ENCODE measurements around the gene MID1IP1. TPM values are rescaled to one million over a fixed set of nuclear protein-coding genes. Genes with fewer than 3 reads are reported as not detected.

Gene MID1IP1
- total RNA-seq, 2 donors from 2014 or later = 73.2 to 125 TPM

DNA sequence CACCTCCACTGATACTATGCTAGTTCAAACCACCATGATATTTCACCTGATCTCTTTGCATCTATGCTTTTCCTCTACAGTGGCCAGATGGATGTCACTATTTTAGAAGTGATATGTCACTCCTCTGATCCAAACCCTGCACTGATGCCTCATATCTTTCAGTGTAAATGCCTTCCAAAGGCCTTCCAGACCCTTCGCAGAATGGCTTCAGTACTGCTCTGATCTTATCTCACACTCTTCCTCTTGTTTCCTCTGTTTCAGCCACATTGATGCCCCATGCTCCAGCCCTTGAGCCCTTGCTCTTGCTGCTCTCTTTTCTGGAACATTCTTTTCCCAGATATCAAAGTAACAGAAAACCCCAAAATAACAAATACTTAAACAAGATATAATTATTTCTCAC, 17.9 kb downstream of the MID1IP1 start:
- H3K27ac Mint-ChIP-seq = no peak overlapping the region
- no peak for TF ChIP-seq CTCF (conservative IDR thresholded peaks at IDR 0.05)

DNA sequence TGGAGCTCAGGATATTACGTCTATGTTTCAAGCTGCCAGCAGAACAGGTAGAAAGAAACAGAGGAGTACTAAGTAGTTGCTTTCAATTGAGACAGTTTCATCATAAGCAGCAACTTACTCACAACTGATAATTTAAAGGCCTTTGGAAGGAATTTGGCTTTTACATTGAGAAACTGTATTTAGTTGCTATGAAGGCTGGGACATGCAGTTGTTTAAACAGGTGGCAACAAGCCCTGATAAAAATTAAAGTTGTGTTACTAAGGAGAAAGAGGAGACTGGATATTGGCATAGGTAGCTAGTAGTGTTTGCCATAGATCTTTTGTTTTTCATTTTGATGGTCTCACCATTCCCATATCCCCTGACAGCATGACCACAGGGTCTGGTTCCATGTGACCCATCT, 18.4 kb downstream of the MID1IP1 start:
- no peak for TF ChIP-seq CTCF (conservative IDR thresholded peaks at IDR 0.05)
- Mint-ChIP-seq H3K4me1 (peaks cover 2% of the 10 kb centered on the region), H3K27me3 (ENCODE audit: insufficient read depth) (no peaks in the 10 kb centered on the region), H3K36me3 (ENCODE audit: low read depth) (no peaks in the 10 kb centered on the region), H3K4me3 (no peak overlapping the region), H3K9me3 (peaks cover 25% of the 10 kb centered on the region), H3K27ac (no peak overlapping the region)
- Histone ChIP-seq H3K4me1 (ENCODE audit: control insufficient read depth, insufficient read depth, low read length) (no peaks in the 10 kb centered on the region), H3K27ac (ENCODE audit: low read depth, low read length) (no peak overlapping the region), H3K36me3 (ENCODE audit: control insufficient read depth, insufficient read depth, low read length) (no peaks in the 10 kb centered on the region), H3K4me3 (ENCODE audit: low read length) (no peak overlapping the region), H3K9ac (ENCODE audit: extremely low read depth, low read length, poor library complexity, severe bottlenecking) (no peak overlapping the region), H3K27me3 (ENCODE audit: control insufficient read depth, insufficient read depth, low read length, poor library complexity, severe bottlenecking) (no peaks in the 10 kb centered on the region), H3K9me3 (ENCODE audit: control insufficient read depth, low read length) (no peaks in the 10 kb centered on the region)
- no peak for DNase-seq
- WGBS, 2 experiments (ENCODE audit: insufficient coverage in 1 of 2, insufficient read length in 1 of 2) = no CpG with 5 or more reads among the region's 1 CpG

More for the DNA sequence above, 17.9 kb downstream of the MID1IP1 start:
- Histone ChIP-seq H3K4me3 (ENCODE audit: low read length) (no peak overlapping the region), H3K4me1 (ENCODE audit: control insufficient read depth, insufficient read depth, low read length) (no peaks in the 10 kb centered on the region), H3K27ac (ENCODE audit: low read depth, low read length) (no peak overlapping the region), H3K36me3 (ENCODE audit: control insufficient read depth, insufficient read depth, low read length) (no peaks in the 10 kb centered on the region), H3K27me3 (ENCODE audit: control insufficient read depth, insufficient read depth, low read length, poor library complexity, severe bottlenecking) (no peaks in the 10 kb centered on the region), H3K9ac (ENCODE audit: extremely low read depth, low read length, poor library complexity, severe bottlenecking) (no peak overlapping the region), H3K9me3 (ENCODE audit: control insufficient read depth, low read length) (no peaks in the 10 kb centered on the region)
- Mint-ChIP-seq H3K4me1 (peaks cover 2% of the 10 kb centered on the region), H3K9me3 (peaks cover 30% of the 10 kb centered on the region), H3K27me3 (ENCODE audit: insufficient read depth) (no peaks in the 10 kb centered on the region), H3K36me3 (ENCODE audit: low read depth) (no peaks in the 10 kb centered on the region), H3K4me3 (no peak overlapping the region)
- 100% methylated on average over 1 of the region's 1 CpG; no CpG with 5 or more reads in 1 of the 2 experiments for WGBS, 2 experiments (ENCODE audit: insufficient coverage in 1 of 2, insufficient read length in 1 of 2)
- DNase-seq = no peak

DNA sequence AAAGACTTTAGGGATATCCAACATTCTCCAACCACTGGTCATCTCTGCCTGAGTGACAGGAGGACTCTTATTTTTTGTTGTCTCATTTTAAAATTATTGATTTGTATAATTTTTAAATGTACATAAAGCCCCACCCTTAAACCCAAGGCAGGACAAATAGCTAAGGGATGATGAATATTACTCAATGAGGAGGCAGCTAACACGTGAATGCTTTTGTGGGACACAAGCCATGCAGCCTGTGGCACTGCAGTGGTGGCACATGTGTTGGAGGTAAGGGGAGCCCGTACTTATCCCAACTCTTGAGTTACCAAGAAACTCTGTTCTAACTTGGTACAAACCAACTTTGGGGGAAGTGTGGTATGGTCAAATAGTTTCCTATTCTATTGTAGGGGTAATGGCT, 19.5 kb downstream of the MID1IP1 start:
- WGBS, 2 experiments (ENCODE audit: insufficient coverage in 1 of 2, insufficient read length in 1 of 2) = 97 to 100% methylated on average over 1 to 2 of the region's 2 CpGs
- no peak overlapping the region for H3K27ac ChIP-seq (ENCODE audit: low read depth, low read length)
- H3K27me3 ChIP-seq (ENCODE audit: control insufficient read depth, insufficient read depth, low read length, poor library complexity, severe bottlenecking) = no peaks in the 10 kb centered on the region
- H3K36me3 Mint-ChIP-seq (ENCODE audit: low read depth) = no peaks in the 10 kb centered on the region
- H3K9me3 Mint-ChIP-seq = peaks cover 22% of the 10 kb centered on the region
- no peak overlapping the region for H3K4me3 Mint-ChIP-seq
- no peaks in the 10 kb centered on the region for H3K27me3 Mint-ChIP-seq (ENCODE audit: insufficient read depth)
- no peak overlapping the region for H3K27ac Mint-ChIP-seq
- peaks cover 2% of the 10 kb centered on the region for H3K4me1 Mint-ChIP-seq
- no peak overlapping the region for H3K4me3 ChIP-seq (ENCODE audit: low read length)
- H3K36me3 ChIP-seq (ENCODE audit: control insufficient read depth, insufficient read depth, low read length) = no peaks in the 10 kb centered on the region
- no peak for TF ChIP-seq CTCF (conservative IDR thresholded peaks at IDR 0.05)
- no peak overlapping the region for H3K9ac ChIP-seq (ENCODE audit: extremely low read depth, low read length, poor library complexity, severe bottlenecking)
- DNase-seq = no peak
- no peaks in the 10 kb centered on the region for H3K9me3 ChIP-seq (ENCODE audit: control insufficient read depth, low read length)
- H3K4me1 ChIP-seq (ENCODE audit: control insufficient read depth, insufficient read depth, low read length) = no peaks in the 10 kb centered on the region

Measured in endodermal cell (in vitro differentiated cells).